GM21390 (cell line): Measurements from ENCODE around the gene RNMT.

Source experiments
- ATAC-seq: cut with Tn5 transposase; IDR thresholded peaks from one replicate; pipeline ENCODE4 v1.9.1; 2021; ENCODE audit not compliant: unreplicated experiment

The RNMT gene

GRCh38 chr18:13809531-13810255 is 83.2 kb downstream of the RNMT start:
- ATAC-seq, result no peak

- ATAC-seq, result no peak
These were observed 84.5 kb downstream of the RNMT start for GRCh38 chr18:13810950-13811485.

DNA sequence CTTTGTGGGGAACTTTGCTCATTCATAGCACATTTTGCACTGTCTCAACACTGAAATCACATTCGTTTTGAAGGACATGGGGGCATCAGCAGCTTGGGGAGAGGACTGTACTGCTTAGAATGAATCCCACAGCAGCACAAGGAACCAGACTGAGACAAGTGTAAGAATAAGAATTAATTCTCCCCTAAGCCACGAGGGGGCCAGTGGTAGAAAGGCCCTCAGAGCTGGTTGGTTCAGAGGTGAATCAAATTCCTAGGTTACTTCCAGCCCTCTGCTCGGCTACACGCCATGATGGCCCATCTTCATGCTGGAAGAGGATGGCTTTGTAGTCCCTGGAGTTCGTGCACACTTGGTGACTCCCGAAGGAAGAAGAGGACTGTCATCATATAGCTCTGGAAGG is 85.5 kb downstream of the RNMT start:
- ATAC-seq, result no peak

- ATAC-seq, result peak; percentile 83
These were observed 86.9 kb downstream of the RNMT start for GRCh38 chr18:13813271-13813849.
